Measurements from ENCODE around the gene UBFD1. TPM values are rescaled to one million over a fixed set of nuclear protein-coding genes. Genes with fewer than 3 reads are reported as not detected.

The UBFD1 gene, protein sequence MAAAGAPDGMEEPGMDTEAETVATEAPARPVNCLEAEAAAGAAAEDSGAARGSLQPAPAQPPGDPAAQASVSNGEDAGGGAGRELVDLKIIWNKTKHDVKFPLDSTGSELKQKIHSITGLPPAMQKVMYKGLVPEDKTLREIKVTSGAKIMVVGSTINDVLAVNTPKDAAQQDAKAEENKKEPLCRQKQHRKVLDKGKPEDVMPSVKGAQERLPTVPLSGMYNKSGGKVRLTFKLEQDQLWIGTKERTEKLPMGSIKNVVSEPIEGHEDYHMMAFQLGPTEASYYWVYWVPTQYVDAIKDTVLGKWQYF
- polyA plus RNA-seq (2013, experiment 1 of 2), result 45.0 TPM
- polyA plus RNA-seq (2013, experiment 2 of 2), result 45.0 TPM

DNA sequence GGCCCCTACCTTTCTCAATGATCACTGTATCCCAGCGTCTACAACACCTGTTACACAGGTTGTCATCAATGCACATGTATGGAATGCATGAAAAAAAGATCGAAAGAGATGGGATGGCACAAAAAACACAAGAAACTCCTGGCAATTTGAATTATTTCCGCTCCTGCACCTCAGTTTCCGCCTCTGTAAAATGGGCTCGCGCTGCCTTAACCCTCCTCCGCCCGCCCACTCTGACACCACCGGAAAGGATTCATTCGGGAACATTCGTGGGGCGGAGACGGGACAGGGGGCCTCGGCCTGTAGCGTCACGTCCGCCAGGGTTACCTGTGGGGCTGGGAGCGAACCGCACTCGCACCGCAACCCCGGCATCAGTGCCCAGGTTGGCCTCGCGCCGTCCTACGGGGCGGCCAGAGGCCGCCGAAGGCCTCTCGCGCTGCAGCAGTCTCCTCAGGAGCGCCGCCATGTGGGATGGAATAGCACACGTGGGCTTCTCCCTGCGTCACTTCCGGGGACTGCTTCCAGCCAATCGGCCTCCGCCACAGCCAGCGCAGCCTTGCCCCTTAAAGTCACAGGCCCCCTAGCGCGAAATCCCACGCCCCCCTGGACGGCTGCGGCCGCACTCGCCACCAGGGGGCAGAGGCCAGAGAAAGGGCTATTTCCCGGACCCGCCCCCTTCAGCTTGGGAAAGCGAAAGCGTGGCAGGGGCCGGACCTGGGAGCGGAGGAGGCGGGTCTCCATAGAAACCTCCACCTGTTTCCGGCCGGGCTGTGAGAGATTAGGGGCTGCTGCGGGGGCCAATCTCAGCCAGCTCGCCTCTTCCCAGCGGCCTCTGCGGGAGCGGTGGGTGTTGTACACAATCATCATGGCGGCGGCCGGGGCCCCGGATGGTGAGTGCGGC is at the start of gene UBFD1, which contains the start of gene EARS2:
Gene UBFD1 (plus strand): TSS at position 847 of the 898 bp plus-strand sequence. CDS start 16 bp downstream, at position 863.
Gene EARS2 (minus strand): TSS at position 470 of the 898 bp plus-strand sequence. CDS start 7 bp downstream, at position 463.
- H3K36me3 ChIP-seq (ENCODE audit: control insufficient read depth, insufficient read depth, low read length), result peaks cover 5% of the 10 kb centered on the region

DNA sequence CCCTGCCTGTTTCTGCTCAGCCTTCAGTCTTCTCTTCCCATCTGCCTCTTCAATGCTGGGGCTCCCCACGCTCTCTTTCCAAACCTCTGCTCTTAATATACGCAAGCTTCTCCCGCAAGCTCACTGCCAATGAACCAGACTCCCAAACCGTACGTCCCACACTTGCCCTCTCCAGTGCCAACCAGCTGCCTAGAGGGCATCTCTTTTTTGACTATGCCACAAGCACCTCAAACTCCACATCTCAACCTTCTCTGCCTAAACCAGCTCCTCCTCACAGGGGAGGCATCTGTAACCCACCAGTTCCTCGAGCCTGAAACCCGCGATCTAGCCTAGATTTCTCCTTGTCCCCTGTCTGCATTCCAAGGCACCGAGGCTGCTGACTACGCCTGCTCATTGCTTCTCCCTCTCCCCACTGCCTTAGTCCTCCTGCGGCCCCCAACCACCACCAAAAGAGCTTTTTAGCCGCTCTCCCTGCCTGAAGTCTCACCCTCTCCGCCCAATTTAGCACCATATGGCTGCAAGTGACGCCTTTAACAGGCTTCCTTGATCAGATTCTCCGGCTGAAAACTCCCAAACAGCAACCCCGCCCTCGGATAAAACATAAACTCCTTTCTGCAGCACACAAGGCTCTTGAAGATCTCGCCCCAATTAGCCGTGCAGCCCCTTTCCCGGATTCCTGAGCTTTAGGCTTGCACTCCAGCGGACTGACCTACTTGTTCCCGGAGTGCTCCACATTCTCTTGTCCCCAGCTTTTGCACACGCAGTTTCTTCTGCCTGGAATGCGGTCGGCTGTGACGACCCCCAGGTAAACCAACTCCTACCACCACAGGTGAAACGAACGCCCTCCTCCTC is 48.7 kb upstream of the UBFD1 start:
- peaks cover 25% of the 10 kb centered on the region for H3K79me1 ChIP-seq (ENCODE audit: low read length)
- H3K9ac ChIP-seq (ENCODE audit: low read length), result peak overlapping the region; percentile 84
- no peaks in the 10 kb centered on the region for H3K36me3 ChIP-seq (ENCODE audit: control insufficient read depth, insufficient read depth, low read length)
- H2BK15ac ChIP-seq (replicated peaks; ENCODE audit: low read depth), result no peak overlapping the region
- H3K79me2 ChIP-seq (ENCODE audit: control insufficient read depth, insufficient read depth, low read length), result peaks cover 53% of the 10 kb centered on the region
- peak; percentile 84 for DNase-seq
- H3K27me3 ChIP-seq (ENCODE audit: insufficient read depth, low read length, poor library complexity), result no peaks in the 10 kb centered on the region
- H4K8ac ChIP-seq (ENCODE audit: low read depth, low read length), result no peak overlapping the region
- H2AK5ac ChIP-seq (ENCODE audit: low read length), result no peak overlapping the region
- no CpG with 5 or more reads among the region's 28 CpGs for WGBS (ENCODE audit: extremely low coverage, insufficient coverage, low lambda C conversion rate)
- H3K4me2 ChIP-seq (ENCODE audit: low read length), result peak overlapping the region; percentile 90
- no peak overlapping the region for H4K5ac ChIP-seq (ENCODE audit: low read length)
- peak overlapping the region; percentile 72 for H3K23ac ChIP-seq (ENCODE audit: low read length)
- H2BK120ac ChIP-seq (ENCODE audit: low read depth, low read length), result no peak overlapping the region
- no peak overlapping the region for H2BK5ac ChIP-seq (ENCODE audit: low read length)
- peak overlapping the region; percentile 92 for H3K56ac ChIP-seq (ENCODE audit: low read length)
- H3K18ac ChIP-seq (ENCODE audit: low read length), result no peak overlapping the region
- no peak overlapping the region for H3K27ac ChIP-seq (ENCODE audit: low read depth, low read length)
- H3K4me3 ChIP-seq (ENCODE audit: low read length), result peak overlapping the region; percentile 82
- H3K4ac ChIP-seq (ENCODE audit: low read depth, low read length), result no peak overlapping the region
- H3K4me1 ChIP-seq (ENCODE audit: control insufficient read depth, low read depth, low read length), result peaks cover 6% of the 10 kb centered on the region

More for the DNA sequence above, at the start of gene UBFD1, which contains the start of gene EARS2:
- H3K27me3 ChIP-seq (ENCODE audit: insufficient read depth, low read length, poor library complexity), result no peaks in the 10 kb centered on the region
- peak within 1 kb of the TSS; percentile 70 for H3K4ac ChIP-seq (ENCODE audit: low read depth, low read length)
- peaks cover 37% of the 10 kb centered on the region for H3K79me2 ChIP-seq (ENCODE audit: control insufficient read depth, insufficient read depth, low read length)
- H3K27ac ChIP-seq (ENCODE audit: low read depth, low read length), result peak within 1 kb of the TSS; percentile 83
- peak; percentile 99 for DNase-seq
- peak within 1 kb of the TSS; percentile 88 for H3K18ac ChIP-seq (ENCODE audit: low read length)
- peak within 1 kb of the TSS; percentile 98 for H3K4me2 ChIP-seq (ENCODE audit: low read length)
- peak within 1 kb of the TSS; percentile 89 for H3K23ac ChIP-seq (ENCODE audit: low read length)
- peak within 1 kb of the TSS; percentile 99 for H4K8ac ChIP-seq (ENCODE audit: low read depth, low read length)
- peak within 1 kb of the TSS; percentile 96 for H3K9ac ChIP-seq (ENCODE audit: low read length)
- no peak within 1 kb of the TSS for H2BK15ac ChIP-seq (replicated peaks; ENCODE audit: low read depth)
- no CpG with 5 or more reads among the region's 65 CpGs for WGBS (ENCODE audit: extremely low coverage, insufficient coverage, low lambda C conversion rate)
- H3K4me3 ChIP-seq (ENCODE audit: low read length), result peak within 1 kb of the TSS; percentile 94
- H3K79me1 ChIP-seq (ENCODE audit: low read length), result peaks cover 28% of the 10 kb centered on the region
- H2BK120ac ChIP-seq (ENCODE audit: low read depth, low read length), result peak within 1 kb of the TSS; percentile 19
- H4K5ac ChIP-seq (ENCODE audit: low read length), result no peak within 1 kb of the TSS
- H2BK5ac ChIP-seq (ENCODE audit: low read length), result peak within 1 kb of the TSS; percentile 85
- H3K4me1 ChIP-seq (ENCODE audit: control insufficient read depth, low read depth, low read length), result peaks cover 2% of the 10 kb centered on the region
- no peak within 1 kb of the TSS for H2AK5ac ChIP-seq (ENCODE audit: low read length)
- H3K56ac ChIP-seq (ENCODE audit: low read length), result peak within 1 kb of the TSS; percentile 98

GRCh38 chr16:23509441-23509754 is 48.1 kb upstream of the UBFD1 start:
- Histone ChIP-seq H3K27ac (ENCODE audit: low read depth, low read length) (no peak overlapping the region), H3K79me2 (ENCODE audit: control insufficient read depth, insufficient read depth, low read length) (peaks cover 48% of the 10 kb centered on the region)
- no CpG with 5 or more reads among the region's 5 CpGs for WGBS (ENCODE audit: extremely low coverage, insufficient coverage, low lambda C conversion rate)

DNA sequence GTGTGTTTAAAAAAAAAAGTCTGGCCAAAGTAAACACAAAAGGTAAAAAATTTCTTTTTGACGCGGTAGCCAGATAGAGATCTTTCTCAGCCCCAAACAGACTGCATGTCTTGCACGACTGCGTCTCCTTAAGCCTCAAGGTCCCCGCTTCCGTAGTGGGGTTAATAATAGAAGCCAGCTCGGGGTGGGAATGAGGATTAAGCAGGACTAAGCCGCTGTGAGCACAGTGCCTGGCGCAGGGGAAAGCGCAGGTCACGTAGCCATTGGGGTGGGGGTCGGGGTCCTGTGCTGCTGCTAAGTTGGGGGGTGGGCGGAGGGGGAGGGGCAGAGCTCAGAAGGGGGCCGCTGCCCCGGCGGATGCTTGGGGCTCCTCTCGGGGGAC is 47.8 kb upstream of the UBFD1 start:
- no CpG with 5 or more reads among the region's 17 CpGs for WGBS (ENCODE audit: extremely low coverage, insufficient coverage, low lambda C conversion rate)

More at GRCh38 chr16:23509441-23509754, 48.1 kb upstream of the UBFD1 start:
- peaks cover 20% of the 10 kb centered on the region for H3K79me1 ChIP-seq (ENCODE audit: low read length)
- H3K9ac ChIP-seq (ENCODE audit: low read length), result peak overlapping the region; percentile 84
- H3K4ac ChIP-seq (ENCODE audit: low read depth, low read length), result no peak overlapping the region
- H4K5ac ChIP-seq (ENCODE audit: low read length), result no peak overlapping the region
- H3K4me1 ChIP-seq (ENCODE audit: control insufficient read depth, low read depth, low read length), result peaks cover 6% of the 10 kb centered on the region
- no peaks in the 10 kb centered on the region for H3K27me3 ChIP-seq (ENCODE audit: insufficient read depth, low read length, poor library complexity)
- peak overlapping the region; percentile 92 for H3K56ac ChIP-seq (ENCODE audit: low read length)
- no peaks in the 10 kb centered on the region for H3K36me3 ChIP-seq (ENCODE audit: control insufficient read depth, insufficient read depth, low read length)
- H2BK5ac ChIP-seq (ENCODE audit: low read length), result no peak overlapping the region
- peak overlapping the region; percentile 72 for H3K23ac ChIP-seq (ENCODE audit: low read length)
- H2AK5ac ChIP-seq (ENCODE audit: low read length), result no peak overlapping the region
- no peak overlapping the region for H4K8ac ChIP-seq (ENCODE audit: low read depth, low read length)
- H2BK120ac ChIP-seq (ENCODE audit: low read depth, low read length), result no peak overlapping the region
- H3K4me2 ChIP-seq (ENCODE audit: low read length), result peak overlapping the region; percentile 90
- no peak overlapping the region for H2BK15ac ChIP-seq (replicated peaks; ENCODE audit: low read depth)
- no peak overlapping the region for H3K18ac ChIP-seq (ENCODE audit: low read length)
- peak overlapping the region; percentile 82 for H3K4me3 ChIP-seq (ENCODE audit: low read length)
- peak; percentile 19 for DNase-seq

More for the DNA sequence above, 47.8 kb upstream of the UBFD1 start:
- Histone ChIP-seq H3K4me1 (ENCODE audit: control insufficient read depth, low read depth, low read length) (peaks cover 3% of the 10 kb centered on the region), H3K4me3 (ENCODE audit: low read length) (peak overlapping the region; percentile 82), H3K36me3 (ENCODE audit: control insufficient read depth, insufficient read depth, low read length) (no peaks in the 10 kb centered on the region), H4K5ac (ENCODE audit: low read length) (no peak overlapping the region), H3K9ac (ENCODE audit: low read length) (peak overlapping the region; percentile 84), H3K27ac (ENCODE audit: low read depth, low read length) (peak overlapping the region; percentile 53), H4K8ac (ENCODE audit: low read depth, low read length) (no peak overlapping the region), H3K4me2 (ENCODE audit: low read length) (peak overlapping the region; percentile 90), H3K18ac (ENCODE audit: low read length) (peak overlapping the region; percentile 99), H2BK120ac (ENCODE audit: low read depth, low read length) (peak overlapping the region; percentile 13), H3K79me2 (ENCODE audit: control insufficient read depth, insufficient read depth, low read length) (peaks cover 44% of the 10 kb centered on the region), H3K27me3 (ENCODE audit: insufficient read depth, low read length, poor library complexity) (no peaks in the 10 kb centered on the region), H3K23ac (ENCODE audit: low read length) (no peak overlapping the region), H3K79me1 (ENCODE audit: low read length) (peaks cover 18% of the 10 kb centered on the region), H3K56ac (ENCODE audit: low read length) (peak overlapping the region; percentile 92), H2BK5ac (ENCODE audit: low read length) (no peak overlapping the region), H2BK15ac (replicated peaks; ENCODE audit: low read depth) (no peak overlapping the region), H2AK5ac (ENCODE audit: low read length) (no peak overlapping the region), H3K4ac (ENCODE audit: low read depth, low read length) (peak overlapping the region; percentile 74)
- DNase-seq, result peak; percentile 49
